Measurements from ENCODE around the gene ABTB1.

ABTB1 gene

GRCh38 chr3:127674101-127674721 is 1.5 kb downstream of the ABTB1 start:
- no peak overlapping the region; the same call in 1 of the 2 replicates for H3K9ac ChIP-seq (ENCODE audit: low read length)
- no peak for TF ChIP-seq EZH2 (IDR thresholded peaks at IDR 0.05; ENCODE audit: borderline replicate concordance, low read length)
- TF ChIP-seq CTCF (IDR thresholded peaks at IDR 0.05; ENCODE audit: low read length): no peak
- no peaks in the 10 kb centered on the region for H3K9me2 ChIP-seq (ENCODE audit: low read depth, low read length)
- peaks cover 17% of the 10 kb centered on the region for H3K4me1 ChIP-seq (ENCODE audit: insufficient read depth, low read length, severe bottlenecking)
- H3K9me3 ChIP-seq (ENCODE audit: low read length): no peaks in the 10 kb centered on the region
- no peaks in the 10 kb centered on the region for H3K79me2 ChIP-seq (ENCODE audit: insufficient read depth, low read length)
- H3K27me3 ChIP-seq (ENCODE audit: insufficient read depth, low read length): no peaks in the 10 kb centered on the region; the same call in 1 of the 2 replicates
- H3K36me3 ChIP-seq (ENCODE audit: insufficient read depth, low read length): no peaks in the 10 kb centered on the region
- peak overlapping the region; percentile 97 for H3K4me3 ChIP-seq (ENCODE audit: low read depth, low read length, poor library complexity, severe bottlenecking)
- H3K4me2 ChIP-seq (ENCODE audit: low read length): peak overlapping the region; percentile 96; the same call in 1 of the 2 replicates
- H4K20me1 ChIP-seq (ENCODE audit: insufficient read depth, low read length): no peaks in the 10 kb centered on the region
- no peak overlapping the region for H2AFZ ChIP-seq (ENCODE audit: low read length)
- no peaks in the 10 kb centered on the region for H3F3A ChIP-seq (ENCODE audit: insufficient read depth, low read length)
- H3K27ac ChIP-seq (ENCODE audit: low read depth, low read length, poor library complexity, severe bottlenecking): no peak overlapping the region

GRCh38 chr3:127674790-127675189 is 2.0 kb downstream of the ABTB1 start:
- Histone ChIP-seq H3K27me3 (ENCODE audit: insufficient read depth, low read length) (no peaks in the 10 kb centered on the region; the same call in 1 of the 2 replicates), H4K20me1 (ENCODE audit: insufficient read depth, low read length) (no peaks in the 10 kb centered on the region), H3K4me2 (ENCODE audit: low read length) (no peak overlapping the region), H3K9me2 (ENCODE audit: low read depth, low read length) (no peaks in the 10 kb centered on the region), H3K27ac (ENCODE audit: low read depth, low read length, poor library complexity, severe bottlenecking) (no peak overlapping the region), H3K9ac (ENCODE audit: low read length) (no peak overlapping the region), H2AFZ (ENCODE audit: low read length) (no peak overlapping the region), H3K79me2 (ENCODE audit: insufficient read depth, low read length) (no peaks in the 10 kb centered on the region), H3K4me3 (ENCODE audit: low read depth, low read length, poor library complexity, severe bottlenecking) (no peak overlapping the region), H3F3A (ENCODE audit: insufficient read depth, low read length) (no peaks in the 10 kb centered on the region), H3K9me3 (ENCODE audit: low read length) (no peaks in the 10 kb centered on the region), H3K36me3 (ENCODE audit: insufficient read depth, low read length) (no peaks in the 10 kb centered on the region), H3K4me1 (ENCODE audit: insufficient read depth, low read length, severe bottlenecking) (peaks cover 17% of the 10 kb centered on the region)
- TF ChIP-seq EZH2 (IDR thresholded peaks at IDR 0.05; ENCODE audit: borderline replicate concordance, low read length) (no peak), CTCF (IDR thresholded peaks at IDR 0.05; ENCODE audit: low read length) (no peak)

- no peaks in the 10 kb centered on the region for H4K20me1 ChIP-seq (ENCODE audit: insufficient read depth, low read length)
- no peaks in the 10 kb centered on the region for H3K9me2 ChIP-seq (ENCODE audit: low read depth, low read length)
- H3K79me2 ChIP-seq (ENCODE audit: insufficient read depth, low read length): no peaks in the 10 kb centered on the region
- no peak overlapping the region for H3K27ac ChIP-seq (ENCODE audit: low read depth, low read length, poor library complexity, severe bottlenecking)
- H3K4me2 ChIP-seq (ENCODE audit: low read length): no peak overlapping the region
- no peaks in the 10 kb centered on the region for H3F3A ChIP-seq (ENCODE audit: insufficient read depth, low read length)
- H3K9me3 ChIP-seq (ENCODE audit: low read length): no peaks in the 10 kb centered on the region
- H3K36me3 ChIP-seq (ENCODE audit: insufficient read depth, low read length): no peaks in the 10 kb centered on the region
- no peaks in the 10 kb centered on the region; the same call in 1 of the 2 replicates for H3K27me3 ChIP-seq (ENCODE audit: insufficient read depth, low read length)
- H3K4me1 ChIP-seq (ENCODE audit: insufficient read depth, low read length, severe bottlenecking): peaks cover 17% of the 10 kb centered on the region
- H3K4me3 ChIP-seq (ENCODE audit: low read depth, low read length, poor library complexity, severe bottlenecking): no peak overlapping the region
- H2AFZ ChIP-seq (ENCODE audit: low read length): no peak overlapping the region
- H3K9ac ChIP-seq (ENCODE audit: low read length): no peak overlapping the region
- TF ChIP-seq CTCF (IDR thresholded peaks at IDR 0.05; ENCODE audit: low read length) (no peak), EZH2 (IDR thresholded peaks at IDR 0.05; ENCODE audit: borderline replicate concordance, low read length) (no peak)
Observed at GRCh38 chr3:127675651-127676391, 3.1 kb downstream of the ABTB1 start.
